Lower leg skin (tissue), 3 donors: Measurements from ENCODE around the gene VRK1.

ENCODE experiments used
- POLR2A ChIP-seq, 2 donors: fragments of 450-650 bp; IDR thresholded peaks; one replicate each; pipeline ENCODE4 v1.6.1; 2016 to 2017; ENCODE audit warnings: antibody characterized with exemption in 2 of 2, mild to moderate bottlenecking in 1 of 2, moderate library complexity in 1 of 2
- TF ChIP-seq, protein P1 (sequence below), 3 donors: fragments of 450-650 bp; IDR thresholded peaks; one replicate each; pipeline ENCODE4 v1.5.1; 2016; ENCODE audit warnings: antibody characterized with exemption in 3 of 3, mild to moderate bottlenecking in 3 of 3, moderate library complexity in 2 of 3

DNA sequence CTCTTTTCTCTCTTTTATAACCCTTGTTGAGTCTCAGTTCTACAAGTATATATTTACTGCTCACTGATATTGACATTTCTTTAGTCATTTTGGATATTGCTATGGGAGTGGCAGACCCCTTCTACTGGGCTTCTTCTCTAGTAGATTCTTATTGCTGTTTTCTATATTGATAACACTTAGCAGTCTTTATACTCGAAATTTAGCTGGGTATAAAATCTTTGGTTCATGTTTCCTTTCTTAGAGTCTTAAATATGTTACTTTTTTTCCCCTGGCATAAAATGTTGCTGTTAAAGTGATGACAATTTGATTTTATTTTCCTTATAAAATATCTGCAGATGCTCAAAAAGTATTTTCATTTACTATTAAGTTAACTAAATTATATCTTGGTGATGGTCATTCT is 32.6 kb downstream of the VRK1 start:
- TF ChIP-seq, protein P1, sequence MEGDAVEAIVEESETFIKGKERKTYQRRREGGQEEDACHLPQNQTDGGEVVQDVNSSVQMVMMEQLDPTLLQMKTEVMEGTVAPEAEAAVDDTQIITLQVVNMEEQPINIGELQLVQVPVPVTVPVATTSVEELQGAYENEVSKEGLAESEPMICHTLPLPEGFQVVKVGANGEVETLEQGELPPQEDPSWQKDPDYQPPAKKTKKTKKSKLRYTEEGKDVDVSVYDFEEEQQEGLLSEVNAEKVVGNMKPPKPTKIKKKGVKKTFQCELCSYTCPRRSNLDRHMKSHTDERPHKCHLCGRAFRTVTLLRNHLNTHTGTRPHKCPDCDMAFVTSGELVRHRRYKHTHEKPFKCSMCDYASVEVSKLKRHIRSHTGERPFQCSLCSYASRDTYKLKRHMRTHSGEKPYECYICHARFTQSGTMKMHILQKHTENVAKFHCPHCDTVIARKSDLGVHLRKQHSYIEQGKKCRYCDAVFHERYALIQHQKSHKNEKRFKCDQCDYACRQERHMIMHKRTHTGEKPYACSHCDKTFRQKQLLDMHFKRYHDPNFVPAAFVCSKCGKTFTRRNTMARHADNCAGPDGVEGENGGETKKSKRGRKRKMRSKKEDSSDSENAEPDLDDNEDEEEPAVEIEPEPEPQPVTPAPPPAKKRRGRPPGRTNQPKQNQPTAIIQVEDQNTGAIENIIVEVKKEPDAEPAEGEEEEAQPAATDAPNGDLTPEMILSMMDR (IDR thresholded peaks at IDR 0.05), result no peak
- no peak for TF ChIP-seq POLR2A (IDR thresholded peaks at IDR 0.05)
